ENCODE measurements around the gene IKZF4. TPM values are rescaled to one million over a fixed set of nuclear protein-coding genes. Genes with fewer than 3 reads are reported as not detected.

The IKZF4 gene
- total RNA-seq, 1 experiment from 2014 or later, result 13.6 TPM

- H3K36me3 Mint-ChIP-seq, result no peaks in the 10 kb centered on the region
- CTCF ChIA-PET, result interaction anchor here (0.9 to 1.4 kb wide), 2 partner anchors 15 to 18 kb away, joined by 3 read pairs; partner anchors contain the start of gene SUOX
- H3K9me3 Mint-ChIP-seq, result no peaks in the 10 kb centered on the region
- no peak overlapping the region for H3K27ac Mint-ChIP-seq
- ATAC-seq (no peak), DNase-seq (ENCODE audit: low spot score) (no peak)
- peaks cover 14% of the 10 kb centered on the region for H3K4me1 Mint-ChIP-seq
- TF ChIP-seq ZNF219 (CRISPR knock-in tag; IDR thresholded peaks at IDR 0.05; ENCODE audit: borderline replicate concordance), result no peak
- no peak for TF ChIP-seq ZMAT4 (CRISPR knock-in tag; IDR thresholded peaks at IDR 0.05)
- TF ChIP-seq ZNF423 (CRISPR knock-in tag; IDR thresholded peaks at IDR 0.05), result no peak
- TF ChIP-seq NR3C1 (CRISPR knock-in tag; conservative IDR thresholded peaks at IDR 0.05; ENCODE audit: low read depth), result no peak
- no peak for TF ChIP-seq NFE2L1 (CRISPR knock-in tag; IDR thresholded peaks at IDR 0.05)
- no peak for TF ChIP-seq ZNF138 (CRISPR knock-in tag; conservative IDR thresholded peaks at IDR 0.05)
- TF ChIP-seq USF2 (CRISPR knock-in tag; IDR thresholded peaks at IDR 0.05), result no peak
- TF ChIP-seq RELA (CRISPR knock-in tag; IDR thresholded peaks at IDR 0.05; ENCODE audit: borderline replicate concordance), result no peak
- TF ChIP-seq ZNF263 (CRISPR knock-in tag; IDR thresholded peaks at IDR 0.05; ENCODE audit: low read depth), result no peak
- TF ChIP-seq FOXP1 (CRISPR knock-in tag; IDR thresholded peaks at IDR 0.05; ENCODE audit: borderline replicate concordance), result no peak
- no peak for TF ChIP-seq JAZF1 (CRISPR knock-in tag; IDR thresholded peaks at IDR 0.05)
- no peaks in the 10 kb centered on the region; the same call in 1 of the 2 replicates for H3K27me3 Mint-ChIP-seq (ENCODE audit: low read depth)
- H3K4me3 Mint-ChIP-seq, result no peak overlapping the region
- POLR2A ChIA-PET, result no interaction called here
These were observed 9.2 kb upstream of the IKZF4 start for GRCh38 chr12:56011509-56012090.

- Mint-ChIP-seq H3K27ac (no peak overlapping the region), H3K4me1 (peaks cover 4% of the 10 kb centered on the region), H3K36me3 (0 out of 2 replicates have a peak, but pooled peaks cover 5% of the 10 kb centered on the region), H3K4me3 (no peak overlapping the region), H3K9me3 (no peaks in the 10 kb centered on the region), H3K27me3 (ENCODE audit: low read depth) (no peaks in the 10 kb centered on the region)
- TF ChIP-seq FOXJ3 (CRISPR knock-in tag; IDR thresholded peaks at IDR 0.05; ENCODE audit: borderline replicate concordance), result no peak
- TF ChIP-seq, protein P1, sequence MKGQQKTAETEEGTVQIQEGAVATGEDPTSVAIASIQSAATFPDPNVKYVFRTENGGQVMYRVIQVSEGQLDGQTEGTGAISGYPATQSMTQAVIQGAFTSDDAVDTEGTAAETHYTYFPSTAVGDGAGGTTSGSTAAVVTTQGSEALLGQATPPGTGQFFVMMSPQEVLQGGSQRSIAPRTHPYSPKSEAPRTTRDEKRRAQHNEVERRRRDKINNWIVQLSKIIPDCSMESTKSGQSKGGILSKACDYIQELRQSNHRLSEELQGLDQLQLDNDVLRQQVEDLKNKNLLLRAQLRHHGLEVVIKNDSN (CRISPR knock-in tag; IDR thresholded peaks at IDR 0.05), result no peak
- TF ChIP-seq ZNF232 (CRISPR knock-in tag; IDR thresholded peaks at IDR 0.05), result no peak
- DNase-seq (ENCODE audit: low spot score) (no peak), ATAC-seq (no peak)
- POLR2A ChIA-PET, result interaction anchor here (0.7 kb wide), 1 partner anchor 256 kb away, joined by 3 read pairs; no protein-coding TSS in a partner anchor
- CTCF ChIA-PET, result interaction anchor here (1.0 to 1.3 kb wide), 4 partner anchors 16 to 192 kb away, joined by 3 to 5 read pairs (median 4); partner anchors contain the start of genes RAB5B and SUOX
These were observed 7.4 kb upstream of the IKZF4 start for GRCh38 chr12:56013482-56013881.

DNA sequence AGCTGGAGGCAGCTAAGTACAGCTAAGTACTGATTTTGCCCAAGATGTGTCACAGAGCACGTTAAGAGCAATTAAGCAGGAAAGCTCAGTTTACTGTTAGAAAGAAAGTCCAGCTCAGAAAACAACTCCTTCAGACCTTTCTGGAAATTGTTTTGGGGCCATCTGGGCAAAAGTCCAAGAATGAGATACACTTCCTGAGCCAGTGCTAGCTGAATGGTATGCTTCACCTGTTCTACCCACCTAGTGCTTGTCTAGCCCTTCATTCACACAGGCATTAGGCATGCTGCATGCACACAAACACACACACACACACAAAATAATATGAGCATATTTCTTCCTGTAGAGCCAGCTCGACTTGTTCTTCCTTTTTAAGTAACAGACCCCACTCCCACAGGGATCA, 6.6 kb upstream of the IKZF4 start:
- DNase-seq (ENCODE audit: low spot score) (no peak), ATAC-seq (no peak)
- CTCF ChIA-PET, result interaction anchor here (1.0 to 1.3 kb wide), 5 partner anchors 15 to 193 kb away, joined by 3 to 5 read pairs (median 3); partner anchors contain the start of genes RAB5B and SUOX
- POLR2A ChIA-PET, result interaction anchor here (0.7 kb wide), 1 partner anchor 256 kb away, joined by 3 read pairs; no protein-coding TSS in a partner anchor
- Mint-ChIP-seq H3K27me3 (ENCODE audit: low read depth) (no peaks in the 10 kb centered on the region), H3K27ac (peak overlapping the region; percentile 66; the same call in 1 of the 2 replicates), H3K36me3 (0 out of 2 replicates have a peak, but pooled peaks cover 5% of the 10 kb centered on the region), H3K4me1 (0 out of 2 replicates have a peak, but pooled peaks cover under 1% of the 10 kb centered on the region), H3K4me3 (no peak overlapping the region), H3K9me3 (no peaks in the 10 kb centered on the region)
- TF ChIP-seq RORB (CRISPR knock-in tag; IDR thresholded peaks at IDR 0.05) (no peak), FOXK1 (CRISPR knock-in tag; IDR thresholded peaks at IDR 0.05) (no peak)

DNA sequence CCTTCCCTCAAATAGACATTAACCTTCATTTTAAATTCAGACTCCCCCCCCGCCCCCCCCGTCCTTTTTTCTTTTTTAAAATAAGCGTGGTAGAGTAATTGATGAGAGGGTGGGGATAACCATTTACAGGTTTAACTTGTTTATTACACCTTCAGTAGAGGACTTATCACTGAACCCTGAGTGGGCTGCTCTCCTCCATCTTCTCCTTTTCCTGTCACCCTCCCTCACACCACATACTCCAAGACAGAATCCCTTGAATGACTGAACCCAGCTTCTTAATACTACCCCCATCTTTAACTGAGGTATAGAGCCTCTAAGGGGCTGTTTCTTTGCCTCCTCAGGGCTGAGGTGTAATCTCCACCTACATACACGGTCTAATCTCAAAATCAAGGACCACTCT, 3.7 kb upstream of the IKZF4 start:
- DNase-seq (ENCODE audit: low spot score) (no peak), ATAC-seq (no peak)
- no peak overlapping the region for H3K4me3 Mint-ChIP-seq
- H3K36me3 Mint-ChIP-seq, result 0 out of 2 replicates have a peak, but pooled peaks cover 5% of the 10 kb centered on the region
- peaks cover 24% of the 10 kb centered on the region for H3K4me1 Mint-ChIP-seq
- no peaks in the 10 kb centered on the region for H3K27me3 Mint-ChIP-seq (ENCODE audit: low read depth)
- no peaks in the 10 kb centered on the region for H3K9me3 Mint-ChIP-seq
- ChIA-PET POLR2A (no interaction called here), CTCF (no interaction called here)
- no peak overlapping the region; the same call in 1 of the 2 replicates for H3K27ac Mint-ChIP-seq
- TF ChIP-seq IRF2 (CRISPR knock-in tag; IDR thresholded peaks at IDR 0.05; ENCODE audit: borderline replicate concordance, low read depth), result no peak
- no peak for TF ChIP-seq GRHL2 (CRISPR knock-in tag; IDR thresholded peaks at IDR 0.05; ENCODE audit: insufficient replicate concordance, severe bottlenecking)
- TF ChIP-seq, protein P2, sequence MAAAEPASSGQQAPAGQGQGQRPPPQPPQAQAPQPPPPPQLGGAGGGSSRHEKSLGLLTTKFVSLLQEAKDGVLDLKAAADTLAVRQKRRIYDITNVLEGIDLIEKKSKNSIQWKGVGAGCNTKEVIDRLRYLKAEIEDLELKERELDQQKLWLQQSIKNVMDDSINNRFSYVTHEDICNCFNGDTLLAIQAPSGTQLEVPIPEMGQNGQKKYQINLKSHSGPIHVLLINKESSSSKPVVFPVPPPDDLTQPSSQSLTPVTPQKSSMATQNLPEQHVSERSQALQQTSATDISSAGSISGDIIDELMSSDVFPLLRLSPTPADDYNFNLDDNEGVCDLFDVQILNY (CRISPR knock-in tag; IDR thresholded peaks at IDR 0.05), result no peak
- no peak for TF ChIP-seq MYBL2 (CRISPR knock-in tag; IDR thresholded peaks at IDR 0.05)
- no peak for TF ChIP-seq TCF7 (CRISPR knock-in tag; IDR thresholded peaks at IDR 0.05; ENCODE audit: low read depth)
- TF ChIP-seq ZNF671 (CRISPR knock-in tag; IDR thresholded peaks at IDR 0.05), result no peak
- TF ChIP-seq, protein P3, sequence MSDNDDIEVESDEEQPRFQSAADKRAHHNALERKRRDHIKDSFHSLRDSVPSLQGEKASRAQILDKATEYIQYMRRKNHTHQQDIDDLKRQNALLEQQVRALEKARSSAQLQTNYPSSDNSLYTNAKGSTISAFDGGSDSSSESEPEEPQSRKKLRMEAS (CRISPR knock-in tag; IDR thresholded peaks at IDR 0.05), result no peak
- no peak for TF ChIP-seq ZNF138 (CRISPR knock-in tag; conservative IDR thresholded peaks at IDR 0.05)
- no peak for TF ChIP-seq ELF4 (CRISPR knock-in tag; IDR thresholded peaks at IDR 0.05; ENCODE audit: low read depth)
- TF ChIP-seq ZMAT4 (CRISPR knock-in tag; IDR thresholded peaks at IDR 0.05), result no peak
- no peak for TF ChIP-seq ZNF423 (CRISPR knock-in tag; IDR thresholded peaks at IDR 0.05)
- no peak for TF ChIP-seq CREB1 (CRISPR knock-in tag; IDR thresholded peaks at IDR 0.05)
- no peak for TF ChIP-seq MXD4 (CRISPR knock-in tag; IDR thresholded peaks at IDR 0.05; ENCODE audit: borderline replicate concordance)

Measured in WTC11 (cell line).